IMR-90 (cell line): ENCODE measurements around the gene PPP2R5B.

Experiments used
- BHLHE40 ChIP-seq: fragments of 150-350 bp; IDR thresholded peaks from 2 replicates; pipeline ENCODE4 v1.6.1; 2016; ENCODE audit warnings: mild to moderate bottlenecking, low read depth, low read length
- CEBPB ChIP-seq: IDR thresholded peaks from 2 replicates; pipeline ENCODE4 v1.6.1; 2012; ENCODE audit warnings: low read depth, low read length, improper control_type of control experiment
- CTCF ChIP-seq: conservative IDR thresholded peaks from 2 replicates; pipeline ENCODE4 v1.5.1; 2012; ENCODE audit warnings: mild to moderate bottlenecking, low read depth, low read length, improper control_type of control experiment
- ELK1 ChIP-seq: fragments of 150-350 bp; IDR thresholded peaks from 2 replicates; pipeline ENCODE4 v1.6.1; 2016; ENCODE audit warnings: low read depth, mild to moderate bottlenecking, low read length, moderate library complexity, borderline replicate concordance
- FOS ChIP-seq: fragments of 150-350 bp; IDR thresholded peaks from 2 replicates; pipeline ENCODE4 v1.6.1; 2016; ENCODE audit warnings: low read depth, low read length
- MAFK ChIP-seq: IDR thresholded peaks from 2 replicates; pipeline ENCODE4 v1.6.1; 2012; ENCODE audit warnings: low read depth, low read length, improper control_type of control experiment
- MAZ ChIP-seq: IDR thresholded peaks from 2 replicates; pipeline ENCODE4 v1.6.1; 2012; ENCODE audit warnings: low read depth, mild to moderate bottlenecking, low read length, improper control_type of control experiment, moderate library complexity, borderline replicate concordance
- MXI1 ChIP-seq: IDR thresholded peaks from 2 replicates; pipeline ENCODE4 v1.6.1; 2012; ENCODE audit warnings: low read depth, mild to moderate bottlenecking, low read length, moderate library complexity, borderline replicate concordance
- NFE2L2 ChIP-seq: fragments of 150-350 bp; IDR thresholded peaks from 2 replicates; pipeline ENCODE4 v1.6.1; 2016; ENCODE audit warnings: low read depth, mild to moderate bottlenecking, low read length
- POLR2A ChIP-seq: IDR thresholded peaks from 2 replicates; pipeline ENCODE4 v1.6.1; 2012; ENCODE audit warnings: mild to moderate bottlenecking, low read depth, low read length
- RAD21 ChIP-seq: IDR thresholded peaks from 2 replicates; pipeline ENCODE4 v1.6.1; 2012; ENCODE audit warnings: low read length, improper control_type of control experiment
- RCOR1 ChIP-seq: IDR thresholded peaks from 2 replicates; pipeline ENCODE4 v1.6.1; 2012; ENCODE audit warnings: mild to moderate bottlenecking, low read length, improper control_type of control experiment; ENCODE audit not compliant: insufficient replicate concordance
- RFX5 ChIP-seq: IDR thresholded peaks from 2 replicates; pipeline ENCODE4 v1.8.0; 2012; ENCODE audit warnings: low read depth, mild to moderate bottlenecking, low read length, moderate library complexity
- SMC3 ChIP-seq: fragments of 150-350 bp; IDR thresholded peaks from 2 replicates; pipeline ENCODE4 v1.6.1; 2016; ENCODE audit warnings: low read depth, mild to moderate bottlenecking, antibody characterized with exemption, low read length, moderate library complexity

- no peak for TF ChIP-seq BHLHE40
- no peak for TF ChIP-seq MAFK
- no peak for TF ChIP-seq CTCF
- TF ChIP-seq MXI1: no peak
- TF ChIP-seq POLR2A: no peak
- TF ChIP-seq RFX5: no peak
- no peak for TF ChIP-seq RAD21
- no peak for TF ChIP-seq SMC3
- no peak for TF ChIP-seq RCOR1
- TF ChIP-seq CEBPB: no peak
- no peak for TF ChIP-seq FOS
- TF ChIP-seq ELK1: no peak
- TF ChIP-seq MAZ: no peak
- TF ChIP-seq NFE2L2: no peak
Observed at GRCh38 chr11:64935359-64936081, 11.0 kb downstream of the PPP2R5B start, which contains the start of gene GPHA2.
